ENCODE results near the gene SLC24A3.

Gene SLC24A3

DNA sequence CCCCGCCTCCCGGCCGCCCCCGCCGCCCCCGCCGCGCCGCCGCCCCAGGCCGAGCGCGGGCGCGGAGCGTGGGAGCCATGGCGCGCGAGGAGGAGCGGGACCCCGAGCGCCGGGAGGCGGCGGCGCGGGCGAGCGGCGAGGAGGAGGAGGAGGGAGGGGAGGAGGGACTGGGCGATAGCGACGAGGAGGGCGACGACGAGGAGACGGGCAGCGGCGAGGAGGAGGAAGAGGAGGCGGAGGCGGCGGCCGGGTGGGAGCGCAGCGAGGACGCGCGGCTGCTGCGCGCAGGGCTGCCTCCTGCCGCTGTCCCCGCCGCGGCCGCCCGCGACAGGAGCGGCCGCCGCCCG, at the start of gene SLC24A3:
Gene SLC24A3, plus strand, starts transcription at position 174 of the 347 bp plus-strand sequence.
- DNase-seq: no peak

DNA sequence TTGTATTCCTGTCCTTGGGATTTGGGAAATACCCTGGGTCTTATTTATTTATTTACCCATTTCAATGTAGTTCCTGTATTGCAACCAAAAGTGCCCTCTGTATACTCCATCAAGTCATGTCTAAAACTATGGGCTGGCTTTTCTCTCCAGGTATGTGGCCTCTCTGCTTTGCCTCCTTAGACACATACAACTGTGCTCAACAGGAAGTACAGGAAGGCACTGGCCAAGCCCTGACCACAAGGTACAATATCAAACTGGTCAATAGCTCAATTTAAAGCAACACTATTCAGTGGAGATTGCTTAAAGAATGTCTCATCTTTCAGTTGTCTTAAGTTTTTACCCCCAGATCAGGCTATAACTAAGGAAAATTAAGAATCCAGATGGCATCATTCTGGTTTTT, 42.3 kb upstream of the SLC24A3 start:
- no peak for DNase-seq

DNA sequence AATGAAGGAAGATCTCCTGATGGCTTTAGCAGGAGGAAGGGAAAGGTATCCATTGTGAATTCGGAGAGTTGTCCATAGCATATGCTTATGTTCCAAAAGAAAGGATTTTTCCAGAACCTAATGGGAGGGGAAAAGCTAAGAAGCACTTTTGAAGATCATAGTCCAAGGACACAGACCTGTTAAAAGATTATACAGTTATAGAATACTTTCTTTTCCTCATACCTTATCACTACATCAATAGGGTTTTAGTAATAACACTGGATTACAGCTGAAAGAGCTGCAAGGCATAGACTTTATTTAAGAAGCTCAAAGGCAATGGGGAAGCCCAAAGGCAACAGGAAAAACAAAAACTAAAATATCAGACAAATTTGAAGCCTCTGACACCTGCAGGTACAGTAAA, 39.8 kb upstream of the SLC24A3 start:
- no peak for DNase-seq

DNA sequence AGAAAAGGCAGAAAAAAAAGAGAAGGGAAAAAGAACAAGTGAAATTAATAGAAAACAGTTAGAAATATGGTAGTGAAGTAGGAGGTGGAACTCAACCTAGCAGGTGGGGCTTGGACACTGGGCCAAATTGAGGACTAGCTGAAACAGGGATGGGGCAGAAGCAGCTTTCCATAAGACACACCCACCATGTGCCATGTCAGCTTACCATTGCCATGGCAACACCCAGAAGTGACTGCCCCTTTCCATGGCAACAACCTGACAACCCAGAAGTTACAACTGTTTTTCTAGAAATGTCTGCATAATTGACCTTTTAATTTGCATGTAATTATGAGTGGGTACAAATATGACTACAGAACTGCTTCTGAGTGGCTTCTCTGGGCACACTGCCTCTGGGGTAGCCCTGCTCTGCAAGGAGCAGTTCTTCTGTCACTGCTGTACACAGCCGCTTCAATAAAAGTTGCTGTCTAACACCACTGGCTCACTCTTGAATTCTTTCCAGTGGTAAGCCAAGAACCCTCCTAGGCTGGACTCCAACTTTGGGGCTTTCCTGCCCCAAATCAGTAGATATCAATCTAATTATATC, 35.9 kb upstream of the SLC24A3 start:
- no peak for DNase-seq

DNA sequence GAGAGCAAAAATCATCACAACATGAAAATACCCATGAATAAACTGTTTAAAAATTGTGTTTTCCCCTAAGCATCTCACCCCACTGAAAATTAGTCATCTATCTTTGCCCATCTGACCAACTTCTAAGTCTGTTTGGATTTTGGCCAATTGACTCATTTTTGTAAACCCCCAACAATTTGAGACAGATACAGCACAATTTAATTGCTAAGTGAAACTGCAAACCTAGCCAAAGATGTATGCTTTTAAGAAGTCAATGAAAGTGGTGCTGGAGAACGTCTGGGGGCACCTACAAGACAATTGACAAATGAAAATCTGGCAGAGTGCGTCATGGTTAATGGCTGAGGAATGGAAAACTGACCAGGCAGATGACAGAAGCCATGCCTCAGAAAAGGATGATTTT, 30.9 kb upstream of the SLC24A3 start:
- no peak for DNase-seq

DNA sequence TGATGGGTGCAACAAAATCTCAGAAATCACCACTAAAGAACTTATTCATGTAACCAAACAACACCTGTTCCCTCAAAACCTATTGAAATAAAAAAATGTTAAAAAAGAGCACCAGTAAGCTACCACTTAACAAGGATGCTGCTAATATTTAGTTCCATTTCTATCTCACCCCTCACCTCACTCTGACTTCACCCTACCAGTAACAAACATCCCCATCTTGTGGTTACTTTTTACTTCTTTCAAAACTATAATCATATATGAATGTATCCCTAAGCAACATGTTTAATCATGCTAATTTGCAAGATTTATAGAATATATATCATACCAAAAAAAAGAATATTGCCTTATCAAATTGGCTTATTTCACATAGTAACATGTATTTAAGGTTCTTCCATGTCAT, 27.4 kb upstream of the SLC24A3 start:
- no peak for DNase-seq

DNA sequence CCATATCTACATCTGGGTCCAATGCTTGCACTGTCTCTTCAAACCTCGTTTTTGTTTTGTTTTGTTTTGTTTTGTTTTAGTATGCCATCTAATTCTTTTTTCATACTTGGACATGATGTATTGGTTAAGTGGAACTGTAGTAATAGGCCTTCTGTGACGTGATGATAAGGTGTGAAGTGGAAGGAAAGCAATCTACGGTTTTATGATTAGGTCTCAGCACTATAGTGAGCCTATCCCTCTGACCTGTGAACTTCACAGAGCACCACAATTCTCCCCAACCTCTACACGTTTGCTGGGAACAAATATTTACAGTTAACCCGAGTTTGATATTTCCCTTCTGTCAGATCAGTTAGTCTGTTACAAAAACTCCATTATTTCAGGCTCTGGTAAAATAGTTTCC, 19.1 kb upstream of the SLC24A3 start:
- DNase-seq: no peak

DNA sequence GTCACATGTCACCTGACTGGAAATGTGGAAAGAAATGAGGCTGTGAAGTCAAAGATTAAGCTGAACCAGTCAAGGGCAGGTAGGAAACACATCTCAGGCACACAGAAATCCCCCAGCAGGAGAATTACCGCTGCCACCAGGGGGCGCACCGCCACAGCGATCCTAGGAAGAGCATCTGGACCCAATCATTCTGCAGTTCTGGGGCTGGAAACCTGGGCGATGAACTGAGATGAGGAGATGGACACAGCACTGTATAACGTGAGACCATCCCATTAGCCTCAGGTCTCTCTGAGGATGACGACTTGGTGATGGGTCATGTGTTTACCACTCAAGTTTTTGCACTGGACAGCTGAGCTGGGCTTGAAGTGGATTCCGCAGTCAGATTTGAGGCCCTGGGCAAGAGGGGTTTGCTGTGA, 6.5 kb upstream of the SLC24A3 start:
- no peak for DNase-seq

DNA sequence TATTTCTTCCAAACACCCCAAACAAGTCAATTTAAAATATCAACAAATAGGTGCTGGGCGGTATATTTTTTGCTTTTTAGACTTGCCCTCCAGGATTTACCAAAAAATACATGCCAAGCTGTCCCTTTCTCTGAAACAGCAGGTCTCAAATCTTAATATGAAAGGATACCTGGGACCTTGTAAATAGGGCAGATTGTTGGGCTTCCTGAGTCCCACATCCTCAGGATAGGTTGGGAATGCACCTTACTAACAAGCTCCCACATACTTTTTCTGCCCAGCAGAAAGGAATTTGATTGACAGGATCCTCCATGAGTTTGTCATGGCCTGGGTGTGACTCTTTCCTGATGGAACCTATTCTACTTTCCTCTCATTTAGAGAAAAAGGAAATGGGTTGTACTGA, 4.9 kb upstream of the SLC24A3 start:
- DNase-seq: no peak

DNA sequence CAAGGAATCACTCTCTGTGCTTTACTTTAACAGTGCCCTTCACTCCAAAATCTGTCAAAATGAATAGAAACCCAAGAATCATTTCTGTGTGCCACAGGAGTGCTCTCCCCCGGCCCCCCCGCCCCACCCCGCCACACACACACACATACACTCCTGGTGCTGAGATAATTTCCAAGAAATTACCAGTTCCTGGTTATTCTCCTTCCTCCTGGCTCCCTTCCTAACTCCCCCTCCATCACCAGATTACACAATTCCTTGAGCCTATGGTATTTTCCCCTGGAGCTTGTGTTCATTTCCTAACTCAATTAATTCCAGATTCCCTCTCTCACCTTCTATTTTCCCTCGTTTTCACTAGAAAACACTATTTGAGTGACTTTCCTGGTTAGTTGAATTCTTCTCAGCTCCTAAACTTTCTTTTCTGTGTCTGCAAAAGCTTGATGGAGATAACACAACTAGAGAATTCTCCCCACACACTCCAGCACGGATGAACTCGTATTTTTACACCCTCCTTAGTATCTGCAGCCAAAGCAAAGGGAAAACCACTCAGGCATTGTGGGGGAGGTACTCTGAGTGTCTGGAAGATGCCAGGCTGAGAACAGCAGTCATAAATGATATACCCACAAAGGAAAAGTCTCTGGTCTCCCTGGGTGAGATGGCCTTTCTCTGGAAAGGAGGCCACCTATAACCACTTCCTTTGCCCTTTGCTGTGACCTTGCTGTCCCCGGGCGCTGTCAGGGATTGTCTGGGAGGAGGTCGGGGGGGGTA, 1.9 kb upstream of the SLC24A3 start:
- no peak for DNase-seq

DNA sequence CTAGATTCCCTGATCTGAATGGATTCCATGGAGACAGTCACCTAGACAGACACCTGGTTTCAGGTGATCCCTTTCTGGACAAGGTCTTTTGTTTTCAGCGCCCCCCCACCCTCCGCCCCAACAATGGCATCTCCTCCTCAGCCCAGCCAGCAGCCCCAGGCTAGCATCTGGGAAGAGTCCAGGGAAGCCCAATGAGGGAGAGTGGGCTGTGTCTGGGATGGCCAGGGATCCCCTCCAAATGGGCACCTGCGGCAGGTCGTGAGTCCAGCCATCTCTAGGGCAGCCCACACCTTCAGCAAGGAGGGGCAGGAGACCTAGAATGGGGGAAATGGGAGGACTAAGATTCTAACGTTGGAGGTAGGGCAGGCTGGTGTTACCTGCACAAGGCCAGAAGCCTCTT, 1.2 kb upstream of the SLC24A3 start:
- DNase-seq: no peak

DNA sequence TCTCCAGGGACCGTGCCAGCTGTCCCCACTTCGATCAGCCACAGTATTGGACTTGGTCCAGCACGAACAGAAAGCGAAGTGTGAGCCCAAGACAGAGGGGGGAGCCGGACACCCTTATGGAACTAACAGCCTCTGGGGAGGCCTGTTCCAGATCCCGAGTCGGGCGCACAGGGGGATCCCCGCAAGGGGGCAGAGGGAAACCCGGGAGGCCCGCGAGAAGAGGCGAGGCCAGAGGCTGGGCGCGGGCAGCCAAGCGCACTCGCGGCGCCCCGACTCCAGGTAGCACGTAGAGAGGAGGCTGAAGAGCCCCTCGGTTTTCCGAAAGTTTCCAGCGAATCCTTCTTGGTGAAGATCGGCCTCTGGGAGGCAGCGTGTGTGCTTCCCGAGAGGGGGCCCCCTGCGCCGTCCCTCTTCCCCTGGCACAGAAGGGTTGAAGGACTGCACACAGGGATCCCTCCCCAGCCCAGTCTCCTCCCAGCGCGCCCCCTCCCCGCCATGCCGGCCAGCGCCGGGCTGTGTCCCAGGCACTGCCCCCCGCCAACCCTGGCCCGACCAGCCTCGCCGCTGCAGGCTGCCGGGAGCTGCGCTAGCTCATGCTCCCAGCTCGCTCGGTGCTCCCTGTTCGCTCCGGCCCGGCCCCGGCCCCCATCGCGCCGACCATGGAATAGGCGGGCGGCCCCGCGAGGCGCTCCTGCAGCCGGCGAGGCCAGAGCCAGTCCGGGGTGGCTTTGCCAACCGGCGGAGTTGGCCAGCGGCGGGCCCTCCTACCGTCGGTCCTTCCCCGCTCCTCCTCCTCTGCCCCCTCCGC, 577 bp upstream of the SLC24A3 start:
- no peak for DNase-seq

DNA sequence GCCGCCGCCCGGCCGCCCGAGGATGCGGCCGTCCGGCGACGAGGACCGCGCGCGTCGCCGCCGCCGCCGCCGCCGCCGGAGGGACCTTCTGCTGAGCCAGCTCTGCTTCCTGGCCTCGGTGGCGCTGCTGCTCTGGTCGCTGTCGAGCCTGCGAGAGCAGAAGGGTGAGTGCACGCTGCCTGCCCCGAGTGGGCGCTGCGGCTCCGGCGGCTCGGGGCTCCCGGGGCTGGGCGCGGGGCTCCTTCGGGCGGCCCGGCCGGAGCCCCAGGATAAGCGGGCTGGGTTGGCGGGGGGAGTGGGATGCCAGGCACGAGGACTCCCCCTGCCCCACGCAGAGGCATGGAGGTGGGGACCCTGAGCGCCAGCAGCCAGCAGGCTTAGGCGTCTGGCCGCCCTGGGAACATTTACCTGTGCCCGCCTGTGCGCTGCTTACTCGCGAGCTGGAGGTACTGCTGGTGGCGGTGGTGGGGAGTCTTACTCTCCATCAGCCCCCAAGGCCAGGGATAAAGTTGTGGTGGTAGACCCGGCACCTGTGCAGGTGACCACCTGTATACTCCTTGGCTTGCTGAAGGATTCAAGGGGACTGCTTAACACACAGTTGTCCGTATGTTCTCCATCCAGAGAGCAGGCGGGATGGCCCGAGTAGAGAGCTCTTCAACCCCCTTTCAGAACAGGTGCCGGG, 520 bp downstream of the SLC24A3 start:
- no peak for DNase-seq

DNA sequence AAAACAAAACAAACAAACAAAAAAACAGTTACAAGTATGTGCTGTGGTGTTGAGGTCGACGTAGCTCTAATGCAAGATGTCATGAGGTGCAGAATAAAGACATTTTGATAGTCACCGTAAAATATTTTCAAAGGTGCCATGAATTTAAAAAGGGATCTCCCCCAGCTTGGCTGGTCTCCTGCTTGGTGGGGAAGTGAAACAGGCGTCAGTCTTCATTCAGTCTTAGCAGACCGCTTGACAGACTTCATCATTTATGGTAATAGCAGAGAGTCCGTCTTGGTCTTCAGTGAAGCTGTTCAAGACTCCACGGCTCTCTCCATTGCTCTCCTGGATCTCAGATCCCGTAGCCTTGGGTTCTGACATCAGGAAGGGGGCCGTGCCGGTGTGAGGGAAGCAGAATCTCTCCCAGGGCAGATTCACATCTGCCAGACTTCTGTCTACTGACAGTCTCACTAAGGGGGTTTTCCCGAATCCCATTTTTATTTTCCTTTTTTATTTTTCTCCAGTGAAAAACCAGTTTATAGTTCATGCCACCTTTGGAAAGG, 1.6 kb downstream of the SLC24A3 start:
- no peak for DNase-seq

DNA sequence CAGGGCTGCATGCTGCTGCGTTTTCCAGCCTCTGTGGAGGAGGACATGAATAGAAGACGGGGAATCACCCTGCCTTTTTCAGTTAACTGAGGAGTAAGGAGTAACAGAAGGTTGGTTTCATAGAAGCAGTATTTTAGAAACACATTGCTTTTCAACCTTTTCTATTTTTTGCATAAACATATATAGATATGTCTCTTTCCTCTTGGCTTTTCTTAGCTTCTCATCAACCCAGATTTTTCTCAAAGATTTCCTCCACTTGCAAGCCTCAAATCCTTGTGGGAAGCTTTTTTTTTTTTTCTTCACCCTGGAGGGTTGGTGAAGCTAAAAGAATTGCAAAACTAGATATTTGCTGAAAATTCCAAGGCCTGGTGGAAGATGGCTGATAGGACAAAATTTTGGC, 6.0 kb downstream of the SLC24A3 start:
- no peak for DNase-seq

DNA sequence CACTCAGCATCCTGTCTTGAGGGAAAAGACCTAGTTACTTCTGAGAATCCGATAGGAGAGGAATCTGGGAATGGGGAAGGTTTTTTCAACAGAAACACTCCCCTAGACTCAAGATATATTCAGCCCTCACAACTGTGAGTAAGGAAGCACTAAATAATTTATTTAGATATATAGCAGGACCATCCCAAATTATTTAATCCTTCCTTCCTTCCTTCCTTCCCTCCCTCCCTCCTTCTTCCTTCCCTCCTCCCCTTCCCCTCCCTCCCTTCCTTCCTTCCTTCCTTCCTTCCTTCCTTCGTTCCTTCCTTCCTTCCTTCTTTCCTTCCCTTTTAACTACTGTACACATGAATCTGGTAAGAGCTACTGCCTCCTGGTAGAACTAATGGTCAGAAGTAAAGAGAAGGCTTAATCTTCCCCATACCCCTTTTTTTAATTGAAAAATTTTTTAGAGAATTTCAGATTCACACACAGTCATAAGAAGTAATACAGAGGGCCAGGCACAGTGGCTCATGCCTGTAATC, 10.1 kb downstream of the SLC24A3 start:
- DNase-seq: no peak

DNA sequence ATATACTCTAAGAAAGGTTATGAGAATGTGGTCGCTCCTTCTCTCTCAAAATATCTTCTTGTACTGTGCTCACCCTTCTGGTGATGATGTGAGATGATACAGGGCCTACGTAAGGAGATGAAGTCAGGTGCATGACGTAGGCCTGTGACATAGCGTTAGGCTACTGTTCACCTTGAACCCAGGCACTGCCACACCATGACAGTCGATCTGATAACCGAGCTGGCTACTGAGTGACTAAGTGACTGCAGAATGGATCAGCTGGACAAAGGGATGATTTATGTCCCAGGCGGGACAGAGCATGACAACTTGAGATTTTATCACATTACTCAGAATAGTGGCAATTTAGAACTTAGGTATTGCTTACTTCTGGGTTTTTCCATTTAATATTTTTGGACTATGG, 11.2 kb downstream of the SLC24A3 start:
- DNase-seq: no peak

DNA sequence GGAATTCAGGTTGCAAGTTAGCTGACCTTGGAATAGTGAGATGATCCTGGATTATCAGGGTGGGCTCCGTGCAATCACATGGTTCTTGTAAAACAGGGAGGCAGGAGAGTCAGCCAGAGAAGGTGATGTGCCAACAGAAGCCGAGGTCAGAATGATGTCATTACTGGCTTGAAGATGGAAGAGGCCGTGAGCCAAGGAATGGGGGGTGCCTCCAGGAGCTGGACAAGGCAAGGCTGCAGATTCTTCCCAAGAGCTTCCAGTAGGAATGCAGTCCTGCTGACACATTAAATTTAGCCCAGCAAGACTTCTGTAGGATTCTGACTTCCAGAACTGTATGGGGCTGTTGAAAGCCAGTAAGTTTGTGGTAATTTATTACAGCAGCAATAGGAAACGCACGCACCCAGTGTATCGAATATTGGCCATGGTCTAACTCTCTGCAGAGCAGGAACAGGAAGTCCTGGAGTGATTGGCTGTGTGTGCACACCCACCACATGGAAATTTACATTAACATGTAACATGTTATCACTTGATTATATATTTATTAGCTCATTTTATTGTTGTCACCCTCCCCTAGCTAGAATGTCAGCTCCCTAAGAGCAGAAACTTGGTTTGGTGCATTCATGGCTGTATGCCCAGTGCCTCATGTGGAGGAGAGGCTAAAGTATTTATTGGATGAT, 19.1 kb downstream of the SLC24A3 start:
- no peak for DNase-seq

DNA sequence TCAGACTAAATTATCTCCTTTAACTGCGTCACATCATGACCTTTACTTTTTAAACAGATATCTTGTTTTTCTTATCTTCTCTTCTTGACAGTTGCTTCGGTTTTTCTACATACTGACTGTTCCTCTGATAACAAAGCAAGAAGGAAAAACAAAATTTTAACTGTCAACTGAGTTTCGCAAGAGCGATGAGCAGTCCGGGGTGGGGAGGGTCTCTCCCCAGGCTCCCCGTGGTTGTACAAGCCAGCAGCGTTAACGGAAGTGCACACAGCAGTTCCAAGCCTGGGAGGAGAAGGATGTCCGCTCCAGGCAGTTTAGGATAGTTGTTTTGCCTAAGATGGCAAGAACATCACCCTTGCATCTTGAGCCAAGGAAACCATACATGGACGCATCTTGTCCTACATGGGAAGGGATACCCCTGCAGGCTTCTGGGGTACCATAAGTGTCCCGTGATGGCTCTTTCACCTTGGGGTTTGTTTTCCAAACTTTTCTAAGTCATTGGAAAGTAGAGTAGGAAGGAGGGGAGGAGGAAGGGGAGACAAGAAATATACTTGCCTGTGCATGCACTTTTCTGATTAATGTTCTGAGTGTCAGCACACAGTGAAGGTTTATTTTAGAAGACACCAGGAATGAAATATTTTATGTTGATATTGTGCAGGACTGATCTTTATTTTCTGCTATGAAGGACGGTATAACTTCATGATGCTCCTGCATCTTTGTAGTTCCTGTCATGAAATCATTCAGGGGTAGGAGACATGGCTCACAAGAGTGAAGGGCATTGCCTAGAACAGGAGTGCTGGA, 20.8 kb downstream of the SLC24A3 start:
- DNase-seq: no peak

DNA sequence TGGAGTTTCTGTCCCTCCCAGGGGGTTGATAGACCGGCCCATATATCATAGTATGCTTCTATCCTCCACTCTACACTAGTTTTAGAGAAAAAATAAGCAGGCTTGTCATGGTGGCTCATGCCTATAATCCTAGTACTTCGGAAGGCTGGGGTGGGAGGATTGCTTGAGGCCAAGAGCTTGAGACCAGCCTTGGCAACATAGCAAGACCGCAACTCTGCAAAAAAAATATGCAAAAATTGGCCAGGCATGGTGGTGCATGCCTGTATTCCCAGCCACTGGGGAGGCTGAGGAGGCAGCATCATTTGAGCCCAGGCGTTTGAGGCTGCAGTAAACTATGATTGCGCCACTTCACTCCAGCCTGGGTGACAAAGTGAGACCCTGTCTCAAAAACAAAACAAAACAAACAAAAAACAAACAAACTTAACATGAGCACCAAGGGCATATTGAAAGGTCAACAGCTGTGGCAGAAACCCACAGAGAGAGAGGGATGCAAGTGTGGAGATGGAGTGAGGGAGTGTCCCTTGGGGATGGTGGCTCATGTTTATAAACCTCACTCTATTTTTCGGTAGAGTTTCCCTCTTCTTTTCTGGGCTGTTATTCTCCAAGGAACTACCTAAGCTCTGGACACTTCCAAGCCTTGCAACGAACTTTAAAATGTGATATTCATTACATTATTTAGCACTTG, 24.1 kb downstream of the SLC24A3 start:
- no peak for DNase-seq

DNA sequence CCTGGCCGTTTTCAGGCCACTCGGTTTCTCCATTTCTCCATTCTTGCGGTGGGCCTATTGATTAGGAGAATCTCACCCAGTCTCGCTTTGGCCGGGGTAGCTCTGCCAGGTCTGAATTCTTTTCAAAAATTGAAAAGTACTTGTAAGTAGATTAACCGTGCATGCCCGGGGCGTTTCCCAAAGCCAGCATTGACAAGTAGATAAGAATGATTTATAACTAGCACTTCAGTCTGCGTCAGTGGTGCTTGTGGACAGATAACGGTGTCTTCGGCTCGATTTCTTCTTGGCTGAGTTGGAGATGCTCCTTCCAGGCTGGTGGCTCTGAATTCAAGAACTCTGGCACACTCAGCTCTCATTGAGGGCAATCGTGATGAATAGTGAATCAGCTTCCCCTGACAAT, 29.0 kb downstream of the SLC24A3 start:
- DNase-seq: no peak

Data from cortex of kidney (tissue), 1 donor.